CD14-positive monocyte (primary cell): ENCODE results near the gene MORN1. TPM values are rescaled to one million over a fixed set of nuclear protein-coding genes. Genes with fewer than 3 reads are reported as not detected.

Experiments used
- DNase-seq, 3 donors: peaks; one replicate each; pipeline ENCODE4 v3.0.0-alpha.2; 2011 to 2022
- H2AFZ ChIP-seq: 2 replicates; pipeline ENCODE4 v1.6.0; 2012; ENCODE audit warnings: mild to moderate bottlenecking, low read depth, low read length, inconsistent platforms; ENCODE audit not compliant: insufficient read depth, poor library complexity, severe bottlenecking
- H3K27ac ChIP-seq, 2 donors: 1 replicate in 1 of 2; 2 replicates in 1 of 2; pipeline ENCODE4 v1.5.1; 2012 to 2013; ENCODE audit warnings: low read length in 2 of 2, control low read depth in 1 of 2, inconsistent platforms in 1 of 2, low read depth in 1 of 2, mild to moderate bottlenecking in 1 of 2
- H3K27me3 ChIP-seq, 2 donors: one replicate each; pipeline versions ENCODE4 v1.6.0 to v1.6.1; 2011 to 2013; ENCODE audit warnings: low read length in 2 of 2; ENCODE audit not compliant: control insufficient read depth in 2 of 2, insufficient read depth in 2 of 2
- H3K36me3 ChIP-seq, 2 donors: replicated peaks in 1 of 2; 1 replicate in 1 of 2; 2 replicates in 1 of 2; pipeline versions ENCODE4 v1.5.1 to v1.6.1; 2012 to 2013; ENCODE audit warnings: low read length in 2 of 2, control low read depth in 1 of 2, inconsistent platforms in 1 of 2, mild to moderate bottlenecking in 1 of 2; ENCODE audit not compliant: insufficient read depth in 2 of 2, control insufficient read depth in 1 of 2
- H3K4me1 ChIP-seq, 2 donors: 1 replicate in 1 of 2; 2 replicates in 1 of 2; pipeline versions ENCODE4 v1.5.1 to v1.6.1; 2012 to 2013; ENCODE audit warnings: low read length in 2 of 2, control low read depth in 1 of 2, inconsistent platforms in 1 of 2, mild to moderate bottlenecking in 1 of 2, moderate library complexity in 1 of 2; ENCODE audit not compliant: insufficient read depth in 2 of 2, control insufficient read depth in 1 of 2
- H3K4me2 ChIP-seq: replicated peaks from 2 replicates; pipeline ENCODE3; 2012; ENCODE audit warnings: low read length, moderate library complexity, mild to moderate bottlenecking; ENCODE audit not compliant: poor library complexity, severe bottlenecking; ENCODE audit errors: extremely low read depth
- H3K4me3 ChIP-seq, 3 experiments: fragments of 200-600 bp in 1 of 3; sonication (generic) in 1 of 3; replicated peaks in 1 of 3; 1 replicate in 2 of 3; 2 replicates in 1 of 3; pipeline ENCODE4 v1.5.1; 2011 to 2013; ENCODE audit warnings: low read length in 3 of 3, mild to moderate bottlenecking in 3 of 3, control low read depth in 2 of 3, low read depth in 2 of 3, inconsistent platforms in 1 of 3, moderate library complexity in 1 of 3
- H3K79me2 ChIP-seq: 2 replicates; pipeline ENCODE4 v1.6.0; 2012; ENCODE audit warnings: mild to moderate bottlenecking, control low read depth, inconsistent platforms, low read length, moderate library complexity; ENCODE audit not compliant: insufficient read depth
- H3K9ac ChIP-seq: 2 replicates; pipeline ENCODE4 v1.6.0; 2017; ENCODE audit warnings: low read length, mild to moderate bottlenecking; ENCODE audit not compliant: insufficient read depth, poor library complexity, severe bottlenecking
- H3K9me3 ChIP-seq, 2 donors: replicated peaks in 1 of 2; 1 replicate in 1 of 2; 2 replicates in 1 of 2; pipeline versions ENCODE4 v1.5.1 to v1.6.1; 2012 to 2013; ENCODE audit warnings: low read length in 2 of 2, control low read depth in 1 of 2; ENCODE audit not compliant: control insufficient read depth in 1 of 2, insufficient read depth in 1 of 2
- H4K20me1 ChIP-seq: 2 replicates; pipeline ENCODE4 v1.6.0; 2012; ENCODE audit warnings: mild to moderate bottlenecking, low read length, control low read depth, moderate library complexity; ENCODE audit not compliant: insufficient read depth
- H3K27ac Mint-ChIP-seq, 7 donors: one replicate each; pipeline ENCODE4 v1.8.0; 2020; ENCODE audit warnings: mild to moderate bottlenecking in 7 of 7, mixed read lengths in 7 of 7, moderate library complexity in 6 of 7, inconsistent platforms in 2 of 7
- H3K27me3 Mint-ChIP-seq, 3 donors: one replicate each; pipeline ENCODE4 v1.8.0; 2021 to 2022; ENCODE audit warnings: low read depth in 3 of 3, mild to moderate bottlenecking in 3 of 3, mixed read lengths in 3 of 3, moderate library complexity in 3 of 3, inconsistent platforms in 1 of 3
- H3K36me3 Mint-ChIP-seq, 2 donors: one replicate each; pipeline ENCODE4 v1.8.0; 2020; ENCODE audit warnings: mixed read lengths in 2 of 2, inconsistent platforms in 1 of 2, mild to moderate bottlenecking in 1 of 2
- H3K4me1 Mint-ChIP-seq: one replicate; pipeline ENCODE4 v1.8.0; 2020; ENCODE audit warnings: mild to moderate bottlenecking, mixed read lengths
- H3K4me3 Mint-ChIP-seq, 2 donors: one replicate each; pipeline ENCODE4 v1.8.0; 2020; ENCODE audit warnings: mild to moderate bottlenecking in 2 of 2, mixed read lengths in 2 of 2, moderate library complexity in 1 of 2
- H3K9me3 Mint-ChIP-seq, 7 donors: one replicate each; pipeline ENCODE4 v1.8.0; 2020 to 2022; ENCODE audit warnings: mixed read lengths in 7 of 7, mild to moderate bottlenecking in 6 of 7, moderate library complexity in 6 of 7, inconsistent platforms in 2 of 7
- WGBS: methylation state at CpG from one replicate; pipeline ENCODE4 v1.1.5; 2013; ENCODE audit warnings: missing lambda C conversion rate; ENCODE audit not compliant: insufficient coverage; 5-methylcytosine and 5-hydroxymethylcytosine counted together
- intact Hi-C, 2 donors: fragments of 100-400 bp; cut with micrococcal nuclease; formaldehyde crosslinking; loops; one replicate each; pipeline versions ENCODE4 v1.15.0 to v1.15.1; 2023
- polyA plus RNA-seq, 3 donors: library from polyadenylated mRNA; depleted of rRNA in 1 of 3; unstranded in 2 of 3; stranded (reverse) in 1 of 3; fragments of 300-500 nt in 2 of 3; fragments of >200 nt in 1 of 3; fragmentation: Illumina TruSeq in 2 of 3; gene quantifications; 1 replicate in 2 of 3; 2 replicates in 1 of 3; pipeline ENCODE4 v1.2.3, GENCODE V29; 2012 to 2021
- TF ChIP-seq, protein P1 (sequence below): fragments of 200-600 bp; IDR thresholded peaks from one replicate; pipeline ENCODE4 v1.8.0; 2022; ENCODE audit warnings: antibody characterized with exemption, mild to moderate bottlenecking

MORN1 gene
- polyA plus RNA-seq, 3 donors, result 1.5 to 3.0 (median 1.7) TPM

GRCh38 chr1:2358651-2359640 is 32.4 kb downstream of the MORN1 start:
- no peak overlapping the region for H3K27ac Mint-ChIP-seq

GRCh38 chr1:2358072-2358471 is 33.3 kb downstream of the MORN1 start:
- Histone ChIP-seq H2AFZ (no peak overlapping the region), H3K4me1 (peaks cover 0 to 3% of the 10 kb centered on the region in 2 donors), H3K4me2 (no peak overlapping the region), H3K27ac (no peak overlapping the region), H3K36me3 (no peaks in the 10 kb centered on the region), H3K79me2 (no peaks in the 10 kb centered on the region), H3K27me3 (no peaks in the 10 kb centered on the region), H3K9me3 (no peaks in the 10 kb centered on the region), H3K4me3 (no peak overlapping the region), H3K9ac (no peak overlapping the region), H4K20me1 (no peaks in the 10 kb centered on the region)
- Mint-ChIP-seq H3K27me3 (peaks cover 1 to 9% (median 4%) of the 10 kb centered on the region in 3 donors), H3K9me3 (peaks cover 0 to 10% (median under 1%) of the 10 kb centered on the region in 7 donors), H3K27ac (no peak overlapping the region), H3K36me3 (no peaks in the 10 kb centered on the region), H3K4me1 (peaks cover 8% of the 10 kb centered on the region), H3K4me3 (no peak overlapping the region)
- WGBS, result 96% methylated on average over 7 of the region's 13 CpGs
- TF ChIP-seq, protein P1, sequence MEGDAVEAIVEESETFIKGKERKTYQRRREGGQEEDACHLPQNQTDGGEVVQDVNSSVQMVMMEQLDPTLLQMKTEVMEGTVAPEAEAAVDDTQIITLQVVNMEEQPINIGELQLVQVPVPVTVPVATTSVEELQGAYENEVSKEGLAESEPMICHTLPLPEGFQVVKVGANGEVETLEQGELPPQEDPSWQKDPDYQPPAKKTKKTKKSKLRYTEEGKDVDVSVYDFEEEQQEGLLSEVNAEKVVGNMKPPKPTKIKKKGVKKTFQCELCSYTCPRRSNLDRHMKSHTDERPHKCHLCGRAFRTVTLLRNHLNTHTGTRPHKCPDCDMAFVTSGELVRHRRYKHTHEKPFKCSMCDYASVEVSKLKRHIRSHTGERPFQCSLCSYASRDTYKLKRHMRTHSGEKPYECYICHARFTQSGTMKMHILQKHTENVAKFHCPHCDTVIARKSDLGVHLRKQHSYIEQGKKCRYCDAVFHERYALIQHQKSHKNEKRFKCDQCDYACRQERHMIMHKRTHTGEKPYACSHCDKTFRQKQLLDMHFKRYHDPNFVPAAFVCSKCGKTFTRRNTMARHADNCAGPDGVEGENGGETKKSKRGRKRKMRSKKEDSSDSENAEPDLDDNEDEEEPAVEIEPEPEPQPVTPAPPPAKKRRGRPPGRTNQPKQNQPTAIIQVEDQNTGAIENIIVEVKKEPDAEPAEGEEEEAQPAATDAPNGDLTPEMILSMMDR, result no peak
- DNase-seq, result no peak
- intact Hi-C loops, result no loop called here

More at GRCh38 chr1:2358651-2359640, 32.4 kb downstream of the MORN1 start:
- Mint-ChIP-seq H3K9me3 (peaks cover 3 to 14% (median 8%) of the 10 kb centered on the region in 7 donors), H3K36me3 (no peaks in the 10 kb centered on the region), H3K4me3 (no peak overlapping the region), H3K27me3 (peaks cover 1 to 9% (median 4%) of the 10 kb centered on the region in 3 donors), H3K4me1 (peaks cover 8% of the 10 kb centered on the region)
- intact Hi-C loops, result no loop called here
- Histone ChIP-seq H3K9ac (no peak overlapping the region), H4K20me1 (no peaks in the 10 kb centered on the region), H3K36me3 (no peaks in the 10 kb centered on the region), H3K27me3 (no peaks in the 10 kb centered on the region), H3K4me2 (no peak overlapping the region), H3K4me1 (peaks cover 0 to 3% of the 10 kb centered on the region in 2 donors), H3K9me3 (no peaks in the 10 kb centered on the region), H3K4me3 (no peak overlapping the region), H2AFZ (no peak overlapping the region), H3K27ac (no peak overlapping the region), H3K79me2 (no peaks in the 10 kb centered on the region)
- TF ChIP-seq, protein P1, result no peak
- no peak for DNase-seq
- WGBS, result 85% methylated on average over 22 of the region's 24 CpGs
